C4-2B (cell line): ENCODE measurements around the gene VEGFD.

Experiments used
- H3K27ac ChIP-seq: fragments of 450-650 bp; 2 replicates; pipeline ENCODE4 v1.5.1; 2017
- ZFX ChIP-seq: fragments of 450-650 bp; IDR thresholded peaks from 2 replicates; pipeline ENCODE4 v1.6.1; 2017
- TF ChIP-seq, protein P1 (sequence below): fragments of 450-650 bp; conservative IDR thresholded peaks from 2 replicates; pipeline ENCODE4 v1.5.1; 2017; ENCODE audit warnings: mild to moderate bottlenecking

The VEGFD gene

GRCh38 chrX:15416133-15416993 lies 32.1 kb upstream of the VEGFD start:
- no peak overlapping the region for H3K27ac ChIP-seq
- TF ChIP-seq, protein P1, sequence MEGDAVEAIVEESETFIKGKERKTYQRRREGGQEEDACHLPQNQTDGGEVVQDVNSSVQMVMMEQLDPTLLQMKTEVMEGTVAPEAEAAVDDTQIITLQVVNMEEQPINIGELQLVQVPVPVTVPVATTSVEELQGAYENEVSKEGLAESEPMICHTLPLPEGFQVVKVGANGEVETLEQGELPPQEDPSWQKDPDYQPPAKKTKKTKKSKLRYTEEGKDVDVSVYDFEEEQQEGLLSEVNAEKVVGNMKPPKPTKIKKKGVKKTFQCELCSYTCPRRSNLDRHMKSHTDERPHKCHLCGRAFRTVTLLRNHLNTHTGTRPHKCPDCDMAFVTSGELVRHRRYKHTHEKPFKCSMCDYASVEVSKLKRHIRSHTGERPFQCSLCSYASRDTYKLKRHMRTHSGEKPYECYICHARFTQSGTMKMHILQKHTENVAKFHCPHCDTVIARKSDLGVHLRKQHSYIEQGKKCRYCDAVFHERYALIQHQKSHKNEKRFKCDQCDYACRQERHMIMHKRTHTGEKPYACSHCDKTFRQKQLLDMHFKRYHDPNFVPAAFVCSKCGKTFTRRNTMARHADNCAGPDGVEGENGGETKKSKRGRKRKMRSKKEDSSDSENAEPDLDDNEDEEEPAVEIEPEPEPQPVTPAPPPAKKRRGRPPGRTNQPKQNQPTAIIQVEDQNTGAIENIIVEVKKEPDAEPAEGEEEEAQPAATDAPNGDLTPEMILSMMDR = no peak
- TF ChIP-seq ZFX = no peak

DNA sequence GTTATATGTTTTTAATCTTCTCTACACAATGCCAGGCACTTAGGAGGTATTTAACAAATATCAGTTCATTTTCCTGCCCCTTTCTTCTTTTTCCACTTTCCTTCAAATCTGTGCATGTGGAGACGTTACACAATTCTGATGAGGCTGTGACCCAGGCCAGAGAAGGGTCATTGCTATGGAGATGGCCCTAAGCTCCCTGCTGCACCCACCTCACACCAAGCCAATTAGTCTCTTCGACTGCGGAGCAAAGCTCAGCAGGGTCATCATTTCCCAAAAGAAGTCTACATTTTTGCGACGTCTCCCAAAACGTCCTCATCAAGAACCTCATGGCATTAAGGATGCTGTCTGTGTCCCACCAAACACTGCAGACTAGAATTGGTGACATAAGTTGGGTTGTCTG lies 28.9 kb upstream of the VEGFD start:
- H3K27ac ChIP-seq = no peak overlapping the region
- TF ChIP-seq ZFX = no peak
- TF ChIP-seq, protein P1 = no peak

DNA sequence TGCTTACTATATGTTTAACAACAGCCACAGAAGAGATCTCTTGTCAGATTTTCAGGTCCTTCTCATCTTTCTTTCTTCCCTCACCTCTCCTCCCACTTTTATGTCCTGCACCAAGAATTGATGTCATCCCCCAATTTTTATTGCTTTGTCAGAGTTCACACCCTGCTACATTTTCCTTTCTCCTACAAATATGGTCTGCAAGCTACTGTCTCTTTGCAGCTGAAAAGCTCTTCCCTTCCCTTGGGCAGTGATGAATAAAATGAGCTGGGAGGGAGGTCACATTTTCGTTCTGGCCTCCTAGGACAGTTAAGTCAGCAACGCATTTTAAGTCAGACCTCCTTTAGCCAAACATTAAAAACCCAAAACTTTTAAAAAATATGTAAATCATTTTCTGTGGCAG lies 26.7 kb upstream of the VEGFD start:
- TF ChIP-seq ZFX = no peak
- TF ChIP-seq, protein P1 = no peak
- H3K27ac ChIP-seq = no peak overlapping the region

DNA sequence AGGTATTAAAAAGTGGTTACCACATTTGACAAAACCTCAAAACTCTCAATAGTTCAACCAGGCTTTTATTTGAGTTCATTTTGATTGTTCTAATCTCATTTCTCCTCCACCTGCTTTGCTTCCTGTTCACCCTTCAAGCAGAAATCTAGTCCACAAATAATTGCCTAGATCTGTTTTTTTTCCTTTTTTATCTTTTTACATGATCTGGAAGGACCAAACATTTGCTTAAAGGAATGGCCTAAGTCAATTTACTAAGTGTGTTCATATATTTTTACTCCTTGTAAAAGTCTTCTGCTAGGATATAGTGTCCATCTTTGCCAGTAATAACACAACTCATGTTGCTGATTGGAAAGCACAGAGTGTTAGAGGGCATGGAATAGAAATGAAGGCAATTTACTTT lies 26.2 kb upstream of the VEGFD start:
- TF ChIP-seq, protein P1 = no peak
- no peak for TF ChIP-seq ZFX
- no peak overlapping the region for H3K27ac ChIP-seq

DNA sequence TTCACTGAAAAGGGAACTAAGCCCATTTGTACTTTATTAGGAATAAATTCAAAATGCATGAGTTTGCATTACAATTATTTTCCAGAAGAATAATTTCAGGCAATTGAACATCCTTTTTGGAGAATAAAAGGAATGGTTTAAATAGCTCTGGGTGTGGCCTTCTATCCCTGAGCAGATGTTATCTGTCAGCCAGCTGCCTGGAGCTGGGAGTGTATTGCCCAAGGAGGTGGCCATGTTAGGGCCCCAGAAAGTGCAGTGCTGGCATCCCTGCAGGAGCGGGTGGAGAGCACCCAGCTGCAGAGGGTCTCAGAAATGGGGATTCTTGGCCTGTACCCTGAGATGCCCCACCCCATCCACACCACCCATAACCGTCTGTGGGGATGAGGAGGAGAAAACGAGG lies 21.6 kb upstream of the VEGFD start:
- TF ChIP-seq ZFX = no peak
- TF ChIP-seq, protein P1 = no peak
- H3K27ac ChIP-seq = no peak overlapping the region

GRCh38 chrX:15404401-15405096 lies 20.3 kb upstream of the VEGFD start:
- TF ChIP-seq, protein P1 = no peak
- TF ChIP-seq ZFX = no peak
- no peak overlapping the region for H3K27ac ChIP-seq

DNA sequence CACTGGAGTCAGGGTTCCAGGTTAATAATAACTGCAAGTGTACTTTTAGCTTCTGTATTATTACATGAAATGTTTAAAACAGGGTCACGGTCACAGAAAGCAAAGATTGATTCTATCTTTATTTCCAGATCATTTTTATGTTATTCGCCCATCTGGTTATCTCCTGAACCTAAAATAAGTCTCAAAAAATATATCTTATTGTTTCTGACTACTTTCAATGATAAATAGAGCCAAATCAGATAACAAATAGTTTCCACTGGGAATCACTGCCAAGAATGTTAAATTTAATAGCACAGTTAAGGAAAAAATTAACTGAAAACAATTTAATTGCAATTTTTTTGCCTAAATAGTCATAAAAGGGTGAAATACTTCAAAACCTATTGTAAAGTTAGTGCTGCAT lies 17.2 kb upstream of the VEGFD start:
- TF ChIP-seq, protein P1 = no peak
- no peak for TF ChIP-seq ZFX

More for the DNA sequence above, 17.2 kb upstream of the VEGFD start:
- H3K27ac ChIP-seq = no peak overlapping the region
